ENCODE results near the gene GLP1R. TPM values are rescaled to one million over a fixed set of nuclear protein-coding genes. Genes with fewer than 3 reads are reported as not detected.

GLP1R gene
- total RNA-seq, 3 donors from 2014 or later: 0.09 to 0.14 TPM; not detected in 1

DNA sequence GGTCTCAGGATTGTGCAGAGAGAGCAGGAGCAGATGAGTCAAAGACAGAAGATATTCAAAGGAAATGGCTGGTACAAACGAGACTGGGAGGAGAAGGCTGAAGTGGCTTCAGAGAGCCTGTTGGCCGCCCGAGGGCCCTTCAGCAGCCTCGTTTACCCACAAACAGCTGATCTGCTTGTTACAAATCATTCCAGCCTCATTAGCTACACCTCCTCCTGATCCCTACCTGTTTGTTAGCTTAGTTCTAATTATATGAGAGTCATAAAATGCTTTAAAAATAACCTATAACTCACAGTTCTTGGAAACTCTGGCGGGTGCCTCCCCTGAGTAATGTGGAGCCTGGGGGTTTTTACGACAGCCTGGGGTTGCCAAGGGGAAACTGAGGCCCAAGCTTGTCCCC is 12.6 kb downstream of the GLP1R start:
- DNase-seq (no peak), ATAC-seq (no peak)
- intact Hi-C loops (cut with DNase I, micrococcal nuclease): no loop called here
- TF ChIP-seq, protein P1, sequence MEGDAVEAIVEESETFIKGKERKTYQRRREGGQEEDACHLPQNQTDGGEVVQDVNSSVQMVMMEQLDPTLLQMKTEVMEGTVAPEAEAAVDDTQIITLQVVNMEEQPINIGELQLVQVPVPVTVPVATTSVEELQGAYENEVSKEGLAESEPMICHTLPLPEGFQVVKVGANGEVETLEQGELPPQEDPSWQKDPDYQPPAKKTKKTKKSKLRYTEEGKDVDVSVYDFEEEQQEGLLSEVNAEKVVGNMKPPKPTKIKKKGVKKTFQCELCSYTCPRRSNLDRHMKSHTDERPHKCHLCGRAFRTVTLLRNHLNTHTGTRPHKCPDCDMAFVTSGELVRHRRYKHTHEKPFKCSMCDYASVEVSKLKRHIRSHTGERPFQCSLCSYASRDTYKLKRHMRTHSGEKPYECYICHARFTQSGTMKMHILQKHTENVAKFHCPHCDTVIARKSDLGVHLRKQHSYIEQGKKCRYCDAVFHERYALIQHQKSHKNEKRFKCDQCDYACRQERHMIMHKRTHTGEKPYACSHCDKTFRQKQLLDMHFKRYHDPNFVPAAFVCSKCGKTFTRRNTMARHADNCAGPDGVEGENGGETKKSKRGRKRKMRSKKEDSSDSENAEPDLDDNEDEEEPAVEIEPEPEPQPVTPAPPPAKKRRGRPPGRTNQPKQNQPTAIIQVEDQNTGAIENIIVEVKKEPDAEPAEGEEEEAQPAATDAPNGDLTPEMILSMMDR (IDR thresholded peaks at IDR 0.05): no peak
- Histone ChIP-seq H3K9me3 (no peaks in the 10 kb centered on the region), H3K4me1 (ENCODE audit: low read depth) (peaks cover 4% of the 10 kb centered on the region), H3K36me3 (ENCODE audit: low read depth) (no peaks in the 10 kb centered on the region), H3K4me3 (no peak overlapping the region)

DNA sequence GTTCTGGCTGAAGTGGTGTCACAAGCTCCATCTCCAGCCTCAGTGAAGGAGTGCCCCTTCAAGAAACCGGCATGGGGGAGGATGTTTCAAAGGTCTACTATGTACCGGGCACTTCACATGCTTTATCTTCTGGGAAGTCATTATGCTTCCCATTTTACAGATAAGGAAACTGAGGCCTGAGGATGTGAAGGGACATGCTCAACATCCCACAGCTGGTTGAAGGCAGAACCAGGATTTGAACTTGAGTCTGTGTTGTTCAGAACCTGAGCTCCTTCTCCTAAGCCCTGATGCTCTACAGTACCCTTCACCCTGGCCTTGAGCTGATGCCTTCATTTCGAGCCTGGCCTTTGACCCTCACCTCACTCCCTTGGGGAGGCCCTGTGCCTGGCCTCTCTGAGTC is 13.0 kb downstream of the GLP1R start:
- H3K9me3 ChIP-seq: no peaks in the 10 kb centered on the region
- TF ChIP-seq, protein P1 (IDR thresholded peaks at IDR 0.05): no peak
- H3K4me1 ChIP-seq (ENCODE audit: low read depth): peaks cover 4% of the 10 kb centered on the region
- intact Hi-C loops (cut with DNase I, micrococcal nuclease): no loop called here
- no peaks in the 10 kb centered on the region for H3K36me3 ChIP-seq (ENCODE audit: low read depth)
- no peak for ATAC-seq
- H3K4me3 ChIP-seq: no peak overlapping the region
- DNase-seq: no peak

DNA sequence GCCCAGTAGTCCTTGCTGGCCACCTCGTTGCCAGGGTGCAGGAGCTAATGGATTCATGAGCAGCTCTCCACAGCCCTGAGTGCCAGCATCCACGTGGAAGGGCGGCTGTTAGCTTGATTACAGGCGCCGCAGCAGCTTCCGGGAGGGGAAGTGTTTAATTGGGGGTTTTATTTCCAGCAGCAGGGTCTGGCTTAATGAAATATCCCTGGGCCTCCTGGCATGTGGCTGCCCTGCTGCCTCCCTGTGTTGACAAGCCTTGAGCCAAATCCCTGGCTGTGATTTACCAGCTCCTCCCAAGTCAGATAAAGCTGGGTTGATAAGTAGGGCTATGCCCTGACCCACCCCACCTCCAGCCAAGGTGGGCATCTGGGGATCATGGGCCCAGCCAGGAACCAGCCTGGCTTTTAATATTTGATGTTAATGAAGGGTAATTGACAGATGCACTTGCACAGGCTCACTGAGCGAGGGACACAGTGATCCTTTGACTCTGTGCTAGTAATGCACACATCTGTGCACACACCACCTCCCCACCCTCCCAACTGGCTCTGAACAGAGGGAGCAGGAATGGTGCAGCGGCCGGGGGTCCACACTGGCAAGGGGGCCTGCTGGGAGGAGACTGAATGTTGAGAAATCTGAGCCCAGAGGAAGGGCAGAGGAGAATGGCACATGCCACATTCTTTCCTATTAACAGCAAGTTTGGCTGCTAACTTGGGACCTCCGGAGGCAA is 13.6 kb downstream of the GLP1R start:
- Histone ChIP-seq H3K4me1 (ENCODE audit: low read depth) (peaks cover 4% of the 10 kb centered on the region), H3K36me3 (ENCODE audit: low read depth) (no peaks in the 10 kb centered on the region), H3K9me3 (no peaks in the 10 kb centered on the region), H3K4me3 (no peak overlapping the region)
- ATAC-seq: no peak
- no peak for DNase-seq
- intact Hi-C loops (cut with DNase I, micrococcal nuclease): no loop called here
- TF ChIP-seq, protein P1 (IDR thresholded peaks at IDR 0.05): no peak

DNA sequence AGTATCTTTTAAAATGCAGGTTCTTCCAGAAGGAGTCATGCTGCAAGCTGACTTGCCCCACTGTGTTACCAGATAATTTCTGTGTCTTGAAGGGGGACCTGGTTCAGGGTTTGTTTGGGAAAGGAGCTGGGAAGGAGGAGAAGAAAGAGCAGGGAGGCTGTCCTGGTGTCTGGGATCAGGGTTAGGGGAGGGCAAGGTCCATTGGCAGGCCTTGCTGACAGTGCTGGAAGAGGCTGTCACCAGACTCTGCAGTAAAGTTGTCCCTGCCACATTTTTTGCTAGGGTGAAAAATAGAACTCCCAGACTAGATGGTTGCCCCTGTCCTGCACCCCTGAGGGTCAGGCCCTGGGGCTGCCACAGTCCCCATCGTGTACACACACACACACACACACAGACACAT is 14.9 kb downstream of the GLP1R start:
- intact Hi-C loops (cut with DNase I, micrococcal nuclease): no loop called here
- Histone ChIP-seq H3K36me3 (ENCODE audit: low read depth) (no peaks in the 10 kb centered on the region), H3K4me1 (ENCODE audit: low read depth) (peaks cover 4% of the 10 kb centered on the region), H3K9me3 (no peaks in the 10 kb centered on the region), H3K4me3 (no peak overlapping the region)
- DNase-seq (no peak), ATAC-seq (no peak)
- TF ChIP-seq, protein P1 (IDR thresholded peaks at IDR 0.05): no peak

DNA sequence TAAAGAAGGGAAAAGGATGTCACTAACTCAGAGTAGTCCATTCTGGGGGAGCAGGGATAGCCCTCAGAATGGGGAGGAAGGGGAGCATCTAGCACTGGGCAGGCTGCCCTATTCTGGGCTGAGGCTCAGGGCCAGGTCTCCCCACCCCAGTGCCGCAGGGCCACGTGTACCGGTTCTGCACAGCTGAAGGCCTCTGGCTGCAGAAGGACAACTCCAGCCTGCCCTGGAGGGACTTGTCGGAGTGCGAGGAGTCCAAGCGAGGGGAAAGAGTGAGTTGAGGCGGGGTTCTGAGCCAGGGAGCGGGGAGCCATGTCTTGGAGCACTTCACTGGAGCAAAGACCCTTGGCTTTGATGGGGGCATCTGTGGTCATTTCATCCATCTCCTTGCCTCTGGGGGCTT is 17.0 kb downstream of the GLP1R start:
- TF ChIP-seq, protein P1 (IDR thresholded peaks at IDR 0.05): no peak
- Histone ChIP-seq H3K9me3 (no peaks in the 10 kb centered on the region), H3K36me3 (ENCODE audit: low read depth) (no peaks in the 10 kb centered on the region), H3K4me1 (ENCODE audit: low read depth) (no peaks in the 10 kb centered on the region), H3K4me3 (no peak overlapping the region)
- no peak for ATAC-seq
- intact Hi-C loops (cut with DNase I, micrococcal nuclease): no loop called here
- DNase-seq: no peak
